Putamen (tissue), 1 donor: ENCODE results near the gene BCL11A.

Experiments
- DNase-seq: peaks from one replicate; pipeline ENCODE4 v3.0.0-alpha.2; 2016; ENCODE audit warnings: low spot score

The BCL11A gene

GRCh38 chr2:60461421-60462108 is 91.9 kb downstream of the BCL11A start:
- no peak for DNase-seq

- no peak for DNase-seq
Observed at GRCh38 chr2:60460577-60461420, 92.7 kb downstream of the BCL11A start.

GRCh38 chr2:60459851-60460250 is 93.6 kb downstream of the BCL11A start:
- DNase-seq = no peak

GRCh38 chr2:60456115-60456770 is 97.2 kb downstream of the BCL11A start:
- no peak for DNase-seq

- no peak for DNase-seq
Observed at GRCh38 chr2:60453872-60454271, 99.6 kb downstream of the BCL11A start.

- no peak for DNase-seq
Observed at GRCh38 chr2:60453301-60453700, 100.2 kb downstream of the BCL11A start.

- DNase-seq = no peak
Observed at GRCh38 chr2:60450488-60450887, 103.0 kb downstream of the BCL11A start.

GRCh38 chr2:60447943-60448342 is 105.5 kb downstream of the BCL11A start:
- no peak for DNase-seq

- DNase-seq = no peak
Observed at GRCh38 chr2:60446413-60447267, 106.8 kb downstream of the BCL11A start.

- no peak for DNase-seq
Observed at GRCh38 chr2:60445684-60446179, 107.7 kb downstream of the BCL11A start.

GRCh38 chr2:60442608-60443007 is 110.8 kb downstream of the BCL11A start:
- no peak for DNase-seq

- DNase-seq = no peak
Observed at GRCh38 chr2:60441800-60442199, 111.7 kb downstream of the BCL11A start.

GRCh38 chr2:60440767-60441163 is 112.7 kb downstream of the BCL11A start:
- DNase-seq = no peak

GRCh38 chr2:60440079-60440766 is 113.2 kb downstream of the BCL11A start:
- DNase-seq = no peak

GRCh38 chr2:60439219-60439974 is 114.1 kb downstream of the BCL11A start:
- DNase-seq = peak; percentile 23

- no peak for DNase-seq
Observed at GRCh38 chr2:60438653-60439052, 114.8 kb downstream of the BCL11A start.

GRCh38 chr2:60438131-60438530 is 115.3 kb downstream of the BCL11A start:
- no peak for DNase-seq

GRCh38 chr2:60437080-60437696 is 116.3 kb downstream of the BCL11A start:
- DNase-seq = no peak

- no peak for DNase-seq
Observed at GRCh38 chr2:60433018-60433596, 120.3 kb downstream of the BCL11A start.
